Activated T-cell treated with anti-CD3 and anti-CD28 coated beads, Interleukin-2, amount 50 U/mL, for 24 hours (primary cell): ENCODE data around the gene NRTN.
"Not testable (repeated sequence)": the region's sequence is repeated elsewhere in the genome, so short reads cannot be mapped to it uniquely, and the experiment has no call there.

Source experiments
- DNase-seq: peaks from one replicate; pipeline ENCODE4 v3.0.0-alpha.2; 2020
- H3K27ac Mint-ChIP-seq: 2 replicates; pipeline ENCODE4 v1.8.0; 2020; ENCODE audit warnings: mild to moderate bottlenecking, mixed read lengths
- H3K27me3 Mint-ChIP-seq: 2 replicates; pipeline ENCODE4 v1.8.0; 2020; ENCODE audit warnings: mixed read lengths
- H3K36me3 Mint-ChIP-seq: 2 replicates; pipeline ENCODE4 v1.8.0; 2020; ENCODE audit warnings: low read depth, mixed read lengths
- H3K4me1 Mint-ChIP-seq: 2 replicates; pipeline ENCODE4 v1.8.0; 2020; ENCODE audit warnings: low read depth, mixed read lengths
- H3K4me3 Mint-ChIP-seq: 2 replicates; pipeline ENCODE4 v1.8.0; 2020; ENCODE audit warnings: mild to moderate bottlenecking, moderate library complexity, mixed read lengths
- H3K9me3 Mint-ChIP-seq: 2 replicates; pipeline ENCODE4 v1.8.0; 2020; ENCODE audit warnings: mixed read lengths

NRTN gene

DNA sequence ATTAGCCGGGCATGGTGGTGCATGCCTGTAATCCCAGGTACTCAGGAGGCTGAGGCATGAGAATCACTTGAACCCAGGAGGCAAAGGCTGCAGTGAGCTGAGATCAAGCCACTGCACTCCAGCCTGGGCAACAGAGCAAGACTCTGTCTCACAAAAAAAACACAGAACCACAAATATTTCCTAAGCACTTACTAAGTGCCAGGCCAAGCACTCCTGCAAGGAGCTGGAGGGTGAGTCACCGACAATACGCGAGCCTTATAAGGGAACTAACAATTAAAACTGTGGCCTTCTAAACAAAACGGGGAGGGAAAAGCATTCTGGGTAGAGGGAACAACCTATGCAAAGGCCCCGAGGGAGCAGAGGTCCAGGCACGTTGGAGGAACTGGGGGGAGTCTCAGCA lies 69.6 kb downstream of the NRTN start:
- DNase-seq, H3K4me3 Mint-ChIP-seq: not testable (repeated sequence)

DNA sequence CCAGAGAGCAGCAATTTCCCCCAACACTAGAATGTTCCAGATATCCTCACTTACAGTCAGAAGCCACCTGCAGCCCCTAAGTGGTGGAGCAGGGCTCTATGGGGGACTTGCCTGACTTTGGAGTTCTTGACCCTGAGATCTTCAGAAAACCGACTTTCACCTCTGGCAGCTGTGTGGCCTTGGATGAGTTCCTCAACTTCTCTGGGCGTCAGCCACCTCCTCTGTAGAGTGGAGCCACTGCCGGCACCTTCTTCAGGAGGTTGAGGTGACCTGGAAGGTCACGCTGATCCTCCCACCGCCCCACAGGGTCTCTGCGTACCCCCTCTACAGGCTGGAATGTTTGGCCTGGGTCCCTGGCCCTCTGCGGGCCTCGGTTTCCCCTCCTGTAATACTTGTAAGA lies 72.6 kb downstream of the NRTN start:
- Mint-ChIP-seq H3K27ac (no peak overlapping the region), H3K4me1 (no peaks in the 10 kb centered on the region), H3K9me3 (no peaks in the 10 kb centered on the region), H3K27me3 (peaks cover 24% of the 10 kb centered on the region), H3K36me3 (no peaks in the 10 kb centered on the region), H3K4me3 (no peak overlapping the region)
- no peak for DNase-seq

More for the DNA sequence above, 69.6 kb downstream of the NRTN start:
- not testable (repeated sequence) for H3K4me1 Mint-ChIP-seq, H3K36me3 Mint-ChIP-seq, H3K9me3 Mint-ChIP-seq, H3K27ac Mint-ChIP-seq
- peaks cover 11% of the 10 kb centered on the region for H3K27me3 Mint-ChIP-seq

DNA sequence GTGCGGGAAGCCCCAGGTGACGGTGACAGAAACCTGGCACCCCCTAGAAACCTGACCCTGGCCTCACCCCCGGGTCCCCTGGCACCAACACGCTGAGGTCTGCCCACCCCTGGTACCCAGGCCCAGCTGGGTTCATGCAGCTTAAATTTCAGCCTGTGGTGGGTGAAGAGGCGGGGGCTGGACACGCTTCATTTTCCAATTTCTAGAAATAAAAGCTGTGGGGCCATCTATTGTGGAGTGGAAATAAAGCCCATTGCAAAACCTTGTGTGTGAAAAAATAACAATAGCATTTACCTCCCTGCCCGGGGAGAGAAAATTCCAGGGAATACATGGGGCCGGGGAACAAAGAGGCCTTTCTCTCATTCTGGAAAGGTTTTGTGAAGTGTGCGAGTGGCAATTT lies 73.0 kb downstream of the NRTN start:
- H3K9me3 Mint-ChIP-seq = no peaks in the 10 kb centered on the region

More for the DNA sequence above, 73.0 kb downstream of the NRTN start:
- H3K4me1 Mint-ChIP-seq = no peaks in the 10 kb centered on the region
- H3K4me3 Mint-ChIP-seq = no peak overlapping the region
- DNase-seq = no peak
- H3K27me3 Mint-ChIP-seq = peaks cover 26% of the 10 kb centered on the region
- no peak overlapping the region for H3K27ac Mint-ChIP-seq
- no peaks in the 10 kb centered on the region for H3K36me3 Mint-ChIP-seq
